ENCODE measurements around the gene AMD1. TPM values are rescaled to one million over a fixed set of nuclear protein-coding genes. Genes with fewer than 3 reads are reported as not detected.

The AMD1 gene
- total and polyA plus RNA-seq, 11 donors = 41.6 to 85.6 (median 70.4) TPM

GRCh38 chr6:110886555-110887167, 12.1 kb downstream of the AMD1 start:
- ATAC-seq (no peak), DNase-seq (no peak)
- intact Hi-C loops (cut with DNase I) = loop anchor here in 1 of 10 donors (10.0 kb wide), 1 partner anchor 68 kb away; the partner anchor contains the start of gene GTF3C6
- peaks cover 0 to 55% (median 27%) of the 10 kb centered on the region in 12 donors for H3K4me1 ChIP-seq
- no peak overlapping the region for H3K27ac ChIP-seq
- no peak overlapping the region for H3K4me3 ChIP-seq
- TF ChIP-seq POLR2A (IDR thresholded peaks at IDR 0.05) = no peak
- TF ChIP-seq, protein P1, sequence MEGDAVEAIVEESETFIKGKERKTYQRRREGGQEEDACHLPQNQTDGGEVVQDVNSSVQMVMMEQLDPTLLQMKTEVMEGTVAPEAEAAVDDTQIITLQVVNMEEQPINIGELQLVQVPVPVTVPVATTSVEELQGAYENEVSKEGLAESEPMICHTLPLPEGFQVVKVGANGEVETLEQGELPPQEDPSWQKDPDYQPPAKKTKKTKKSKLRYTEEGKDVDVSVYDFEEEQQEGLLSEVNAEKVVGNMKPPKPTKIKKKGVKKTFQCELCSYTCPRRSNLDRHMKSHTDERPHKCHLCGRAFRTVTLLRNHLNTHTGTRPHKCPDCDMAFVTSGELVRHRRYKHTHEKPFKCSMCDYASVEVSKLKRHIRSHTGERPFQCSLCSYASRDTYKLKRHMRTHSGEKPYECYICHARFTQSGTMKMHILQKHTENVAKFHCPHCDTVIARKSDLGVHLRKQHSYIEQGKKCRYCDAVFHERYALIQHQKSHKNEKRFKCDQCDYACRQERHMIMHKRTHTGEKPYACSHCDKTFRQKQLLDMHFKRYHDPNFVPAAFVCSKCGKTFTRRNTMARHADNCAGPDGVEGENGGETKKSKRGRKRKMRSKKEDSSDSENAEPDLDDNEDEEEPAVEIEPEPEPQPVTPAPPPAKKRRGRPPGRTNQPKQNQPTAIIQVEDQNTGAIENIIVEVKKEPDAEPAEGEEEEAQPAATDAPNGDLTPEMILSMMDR (IDR thresholded peaks at IDR 0.05) = no peak
- H3K36me3 ChIP-seq = peaks cover 0 to 31% (median 26%) of the 10 kb centered on the region in 9 donors
- WGBS, 4 donors = 75 to 86% (median 84%) methylated on average over 7 of the region's 7 CpGs
- H3K9me3 ChIP-seq = no peaks in the 10 kb centered on the region
- no peaks in the 10 kb centered on the region for H3K27me3 ChIP-seq

- DNase-seq (no peak), ATAC-seq (no peak)
- intact Hi-C loops (cut with DNase I) = no loop called here
- Histone ChIP-seq H3K4me1 (peaks cover 0 to 21% (median 2%) of the 10 kb centered on the region in 12 donors), H3K27ac (no peak overlapping the region), H3K4me3 (no peak overlapping the region), H3K27me3 (no peaks in the 10 kb centered on the region), H3K9me3 (no peaks in the 10 kb centered on the region), H3K36me3 (peaks cover 0 to 67% (median 62%) of the 10 kb centered on the region in 9 donors)
- no peak for TF ChIP-seq POLR2A (IDR thresholded peaks at IDR 0.05)
- TF ChIP-seq, protein P1 (IDR thresholded peaks at IDR 0.05) = no peak
- 83 to 93% (median 90%) methylated on average over 1 of the region's 1 CpG for WGBS, 4 donors
Measured at GRCh38 chr6:110890288-110890687, 15.7 kb downstream of the AMD1 start.

DNA sequence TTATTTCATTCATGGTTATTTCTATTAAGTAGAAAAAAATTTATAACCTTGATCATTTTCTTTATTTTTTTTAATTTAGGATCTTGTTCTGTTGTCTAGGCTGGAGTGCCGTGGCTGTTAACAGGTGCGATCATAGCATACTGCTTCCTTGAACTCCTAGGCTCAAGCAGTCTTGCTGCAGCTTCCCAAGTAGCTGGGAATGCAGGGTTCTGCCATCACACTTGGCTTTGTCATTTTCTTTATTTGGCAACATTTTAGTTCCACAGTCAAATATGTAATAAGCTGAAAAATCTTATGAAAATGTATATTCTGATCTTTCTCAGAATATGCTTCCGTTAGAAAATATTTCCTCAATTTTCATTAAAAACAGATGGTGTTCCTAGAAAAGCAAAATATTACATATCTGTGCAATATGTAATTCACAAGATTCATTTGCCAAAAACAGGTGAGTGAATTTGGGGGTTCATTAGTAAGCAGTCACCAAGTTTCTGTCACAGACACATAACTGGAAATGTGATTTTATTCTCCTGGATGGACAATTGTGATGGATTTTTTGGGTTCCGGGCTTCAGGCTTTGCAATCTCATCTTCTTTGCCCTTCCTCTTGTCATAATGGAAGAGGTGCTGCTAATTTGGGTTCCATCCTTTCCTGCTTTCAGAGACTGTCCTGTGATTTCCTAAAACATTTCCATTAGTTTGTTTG, 21.5 kb downstream of the AMD1 start:
- no peaks in the 10 kb centered on the region for H3K27me3 ChIP-seq
- H3K36me3 ChIP-seq = peaks cover 0 to 80% (median 71%) of the 10 kb centered on the region in 9 donors
- peaks cover 0 to 3% (median 0%) of the 10 kb centered on the region in 12 donors for H3K4me1 ChIP-seq
- H3K4me3 ChIP-seq = no peak overlapping the region
- intact Hi-C loops (cut with DNase I) = no loop called here
- DNase-seq = no peak
- no peak for TF ChIP-seq POLR2A (IDR thresholded peaks at IDR 0.05)
- TF ChIP-seq, protein P1 (IDR thresholded peaks at IDR 0.05) = no peak
- no peaks in the 10 kb centered on the region for H3K9me3 ChIP-seq
- ATAC-seq = no peak
- no peak overlapping the region for H3K27ac ChIP-seq
- 95 to 97% (median 96%) methylated on average over 4 of the region's 4 CpGs for WGBS, 4 donors

GRCh38 chr6:110897433-110897832, 22.8 kb downstream of the AMD1 start:
- Histone ChIP-seq H3K36me3 (peaks cover 0 to 66% (median 57%) of the 10 kb centered on the region in 9 donors), H3K27ac (no peak overlapping the region), H3K4me1 (no peaks in the 10 kb centered on the region), H3K27me3 (no peaks in the 10 kb centered on the region), H3K4me3 (no peak overlapping the region), H3K9me3 (no peaks in the 10 kb centered on the region)
- 96 to 99% (median 98%) methylated on average over 9 of the region's 9 CpGs for WGBS, 4 donors
- intact Hi-C loops (cut with DNase I) = no loop called here
- no peak for DNase-seq
- TF ChIP-seq, protein P1 (IDR thresholded peaks at IDR 0.05) = no peak
- no peak for TF ChIP-seq POLR2A (IDR thresholded peaks at IDR 0.05)
- ATAC-seq = no peak
